Stimulated activated naive CD4-positive, alpha-beta T cell (primary cell): Measurements from ENCODE around the gene SPCS1.
"Not testable (repeated sequence)": the region's sequence is repeated elsewhere in the genome, so short reads cannot be mapped to it uniquely, and the experiment has no call there.

Source experiments
- DNase-seq, 6 experiments: peaks; one replicate each; lab custom pipeline; 2025; lab: John Stamatoyannopoulos, UW

SPCS1 gene

GRCh38 chr3:52694528-52695189, 11.2 kb upstream of the SPCS1 start:
- DNase-seq, result no peak

GRCh38 chr3:52695798-52696671, 9.9 kb upstream of the SPCS1 start:
- no peak for DNase-seq

GRCh38 chr3:52696830-52697631, 8.9 kb upstream of the SPCS1 start:
- DNase-seq, result no peak

GRCh38 chr3:52697632-52697965, 8.3 kb upstream of the SPCS1 start:
- DNase-seq, result no peak

- no peak for DNase-seq
Observed at GRCh38 chr3:52703341-52703740, 2.6 kb upstream of the SPCS1 start.

- DNase-seq, result no peak
Observed at GRCh38 chr3:52704611-52705437, 1.1 kb upstream of the SPCS1 start.

- no peak for DNase-seq
Observed at GRCh38 chr3:52705438-52705687, 543 bp upstream of the SPCS1 start.

GRCh38 chr3:52707585-52707984, 1.7 kb downstream of the SPCS1 start:
- DNase-seq, result no peak

GRCh38 chr3:52710512-52710911, 4.6 kb downstream of the SPCS1 start:
- DNase-seq, result no peak

- no peak for DNase-seq
Observed at GRCh38 chr3:52712291-52713212, 6.6 kb downstream of the SPCS1 start.

- no peak for DNase-seq
Observed at GRCh38 chr3:52714335-52715302, 8.7 kb downstream of the SPCS1 start.

- DNase-seq, result no peak
Observed at GRCh38 chr3:52715714-52716305, 9.9 kb downstream of the SPCS1 start.

GRCh38 chr3:52719618-52720017, 13.7 kb downstream of the SPCS1 start:
- no peak for DNase-seq

- peak in 4 of 6 experiments; percentile 23 to 62 (median 49) for DNase-seq
Observed at GRCh38 chr3:52721002-52721729, 15.3 kb downstream of the SPCS1 start.

- no peak for DNase-seq
Observed at GRCh38 chr3:52721730-52722008, 15.8 kb downstream of the SPCS1 start.

- DNase-seq, result no peak
Observed at GRCh38 chr3:52722491-52722890, 16.6 kb downstream of the SPCS1 start.

- no peak for DNase-seq
Observed at GRCh38 chr3:52723935-52724334, 18.0 kb downstream of the SPCS1 start.

- no peak for DNase-seq
Observed at GRCh38 chr3:52724511-52724910, 18.6 kb downstream of the SPCS1 start.

GRCh38 chr3:52728753-52729152, 22.8 kb downstream of the SPCS1 start:
- not testable (repeated sequence) for DNase-seq
